GM12891 (cell line): Measurements from ENCODE around the gene PANK2.
"Not testable (repeated sequence)": the region's sequence is repeated elsewhere in the genome, so short reads cannot be mapped to it uniquely, and the experiment has no call there.

Experiments
- DNase-seq: peaks from one replicate; pipeline ENCODE4 v3.0.0; 2011; ENCODE audit warnings: low spot score; ENCODE audit not compliant: insufficient read length
- FAIRE-seq: peaks from 2 replicates; lab custom pipeline; 2011; peaks lifted over from hg19 to GRCh38; lab: Jason Lieb, UNC
- PAX5 ChIP-seq: IDR thresholded peaks from 2 replicates; pipeline ENCODE4 v1.6.1; 2011; ENCODE audit warnings: low read length, moderate library complexity, mild to moderate bottlenecking; ENCODE audit not compliant: insufficient read depth, severe bottlenecking
- POLR2A ChIP-seq: IDR thresholded peaks from 2 replicates; pipeline ENCODE4 v1.6.1; 2011; ENCODE audit warnings: low read depth, low read length, control low read depth
- POLR2AphosphoS5 ChIP-seq: IDR thresholded peaks from 2 replicates; pipeline ENCODE4 v1.6.1; 2011; ENCODE audit warnings: low read depth, low read length, control low read depth
- POU2F2 ChIP-seq: IDR thresholded peaks from 2 replicates; pipeline ENCODE4 v1.6.1; 2011; ENCODE audit warnings: low read depth, mild to moderate bottlenecking, control low read depth, low read length, moderate library complexity
- SPI1 ChIP-seq: IDR thresholded peaks from 2 replicates; pipeline ENCODE4 v1.6.1; 2011; ENCODE audit warnings: low read depth, low read length, control low read depth
- TAF1 ChIP-seq: IDR thresholded peaks from 2 replicates; pipeline ENCODE4 v1.6.1; 2011; ENCODE audit warnings: low read depth, low read length, control low read depth

The PANK2 gene

GRCh38 chr20:3934624-3935023, 45.4 kb downstream of the PANK2 start:
- TF ChIP-seq PAX5 (no peak), POU2F2 (no peak), POLR2A (no peak), SPI1 (no peak), POLR2AphosphoS5 (no peak), TAF1 (no peak)
- DNase-seq (no peak), FAIRE-seq (no peak)

DNA sequence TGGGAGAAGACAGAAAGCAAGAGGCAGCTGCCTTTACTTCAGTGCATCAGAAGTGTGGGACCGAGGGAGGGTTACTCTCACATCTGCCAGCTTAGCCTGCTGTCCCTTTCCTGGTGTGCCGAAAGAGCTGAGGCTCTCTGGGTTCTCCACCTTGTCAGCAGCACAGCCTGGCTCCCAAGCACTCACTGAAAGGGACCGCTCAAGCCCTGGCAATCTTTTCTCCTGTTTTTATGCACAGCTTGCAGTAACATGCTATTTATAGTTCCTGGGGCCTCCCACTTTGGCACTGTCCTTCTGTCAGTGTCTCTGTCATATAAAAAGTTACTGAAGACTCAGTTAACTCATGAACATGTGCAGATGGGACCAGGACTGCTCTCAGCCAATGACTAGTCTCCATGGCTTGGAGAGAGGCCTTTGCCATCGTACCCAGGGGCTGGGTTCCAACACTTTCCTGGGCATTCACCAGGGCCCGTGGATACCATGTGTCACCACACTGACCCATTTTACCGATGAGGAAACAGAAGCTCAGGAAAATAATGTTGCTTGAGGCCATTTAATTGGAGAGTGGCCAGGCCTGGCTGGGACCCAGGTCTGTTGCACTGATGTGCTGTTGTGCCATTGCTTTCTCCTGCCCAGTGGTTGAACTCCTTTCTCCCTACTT, 46.2 kb downstream of the PANK2 start:
- FAIRE-seq (no peak), DNase-seq (no peak)
- TF ChIP-seq POU2F2 (no peak), POLR2A (no peak), POLR2AphosphoS5 (no peak), SPI1 (no peak), TAF1 (no peak), PAX5 (no peak)

DNA sequence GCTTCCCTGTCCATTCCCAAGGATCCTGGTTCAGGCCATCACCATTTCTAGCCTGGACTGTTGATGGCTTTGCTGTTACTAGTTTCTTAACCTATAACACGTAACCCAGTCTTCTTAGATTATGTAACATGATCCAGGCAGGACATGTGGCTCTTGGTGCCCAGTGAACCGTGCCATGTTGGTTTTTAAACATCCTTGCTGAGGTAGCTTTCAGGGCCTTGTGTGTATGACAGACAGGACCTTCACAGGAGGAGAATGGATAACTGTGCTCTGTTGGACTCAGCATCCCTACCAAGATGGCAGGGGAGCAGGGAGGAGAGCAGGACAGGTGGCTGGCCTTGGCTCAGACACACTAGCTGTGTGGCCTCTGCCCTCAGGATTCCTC, 46.8 kb downstream of the PANK2 start:
- peak; percentile 26 for TF ChIP-seq PAX5
- no peak for TF ChIP-seq TAF1
- DNase-seq (no peak), FAIRE-seq (peak; percentile 78)

DNA sequence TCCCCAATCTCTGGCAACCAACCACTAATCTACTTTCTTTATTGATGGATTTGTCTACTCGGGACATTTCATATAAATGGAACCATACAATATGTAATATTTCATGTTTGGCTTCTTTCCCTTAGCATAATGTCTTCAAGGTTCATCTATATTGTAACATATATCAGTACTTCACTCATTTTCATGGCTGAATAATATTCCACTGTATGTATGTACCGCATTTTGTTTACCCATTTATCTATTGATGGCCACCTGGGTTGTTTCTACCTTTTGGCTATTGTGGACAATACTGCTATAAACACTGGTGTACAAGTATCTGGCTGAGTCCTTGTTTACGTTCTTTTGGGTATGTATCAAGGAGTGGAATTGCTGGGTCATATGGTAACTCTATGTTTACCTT, 48.4 kb downstream of the PANK2 start:
- DNase-seq (no peak), FAIRE-seq (peak; percentile 16)
- TF ChIP-seq SPI1 (no peak), PAX5 (no peak), POLR2AphosphoS5 (no peak), TAF1 (no peak), POLR2A (no peak), POU2F2 (no peak)

GRCh38 chr20:3940905-3941304, 51.7 kb downstream of the PANK2 start:
- no peak for TF ChIP-seq POLR2A
- TF ChIP-seq POU2F2, result no peak
- TF ChIP-seq PAX5, result no peak
- no peak for TF ChIP-seq POLR2AphosphoS5
- TF ChIP-seq SPI1, result no peak
- no peak for TF ChIP-seq TAF1
- DNase-seq, result no peak
- FAIRE-seq, result no peak

GRCh38 chr20:3946666-3947065, 57.5 kb downstream of the PANK2 start:
- not testable (repeated sequence) for FAIRE-seq, DNase-seq

DNA sequence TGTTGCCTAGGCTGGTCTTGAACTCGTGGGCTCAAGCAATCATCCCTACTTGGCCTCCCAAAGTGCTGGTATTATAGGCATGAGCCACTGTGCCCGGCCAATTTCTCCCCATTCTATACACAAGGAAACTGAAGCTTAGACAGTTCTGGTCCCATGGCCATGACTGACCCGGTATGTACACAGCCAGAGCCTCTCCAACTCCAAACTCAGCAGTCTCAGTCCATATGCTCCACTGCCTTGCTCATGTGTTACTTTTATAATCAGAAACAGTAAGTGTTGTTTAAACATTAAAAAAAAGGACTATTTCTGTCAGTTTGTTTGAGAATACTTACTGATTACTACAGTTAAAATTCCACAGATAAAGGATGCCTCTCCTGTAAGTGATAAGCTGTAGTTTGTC, 75.5 kb downstream of the PANK2 start:
- FAIRE-seq (no peak), DNase-seq (no peak)
- TF ChIP-seq TAF1 (no peak), PAX5 (no peak), POLR2AphosphoS5 (no peak), SPI1 (no peak), POLR2A (no peak), POU2F2 (no peak)

- FAIRE-seq (no peak), DNase-seq (no peak)
- TF ChIP-seq POLR2AphosphoS5 (no peak), POLR2A (no peak), TAF1 (no peak), POU2F2 (no peak), PAX5 (no peak), SPI1 (no peak)
These were observed 77.4 kb downstream of the PANK2 start for GRCh38 chr20:3966571-3966970.

- no peak for TF ChIP-seq POLR2AphosphoS5
- TF ChIP-seq TAF1, result no peak
- no peak for TF ChIP-seq PAX5
- no peak for TF ChIP-seq POU2F2
- TF ChIP-seq POLR2A, result no peak
- TF ChIP-seq SPI1, result no peak
- no peak for DNase-seq
- FAIRE-seq, result no peak
These were observed 80.8 kb downstream of the PANK2 start for GRCh38 chr20:3970016-3970415.

DNA sequence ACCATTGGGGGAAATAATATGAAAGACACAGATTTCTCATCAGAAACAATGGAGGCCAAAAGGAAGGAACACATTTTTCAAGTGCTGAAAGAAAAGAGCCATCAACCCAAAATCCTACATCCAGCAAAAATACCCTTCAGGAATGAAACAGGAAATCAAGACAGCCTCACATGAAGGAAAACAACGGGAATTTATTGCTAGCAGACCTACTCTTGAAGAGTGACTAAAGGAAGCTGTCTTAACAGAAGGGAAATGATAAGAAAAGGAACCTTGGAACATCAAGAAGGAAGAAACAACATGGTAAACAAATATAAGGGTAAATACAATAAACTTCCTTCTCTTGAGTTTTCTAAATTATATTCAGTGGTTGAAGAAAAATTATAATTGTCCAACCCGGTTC, 82.0 kb downstream of the PANK2 start:
- no peak for DNase-seq
- TF ChIP-seq PAX5 (no peak), POU2F2 (no peak), SPI1 (no peak)
- FAIRE-seq, result no peak

DNA sequence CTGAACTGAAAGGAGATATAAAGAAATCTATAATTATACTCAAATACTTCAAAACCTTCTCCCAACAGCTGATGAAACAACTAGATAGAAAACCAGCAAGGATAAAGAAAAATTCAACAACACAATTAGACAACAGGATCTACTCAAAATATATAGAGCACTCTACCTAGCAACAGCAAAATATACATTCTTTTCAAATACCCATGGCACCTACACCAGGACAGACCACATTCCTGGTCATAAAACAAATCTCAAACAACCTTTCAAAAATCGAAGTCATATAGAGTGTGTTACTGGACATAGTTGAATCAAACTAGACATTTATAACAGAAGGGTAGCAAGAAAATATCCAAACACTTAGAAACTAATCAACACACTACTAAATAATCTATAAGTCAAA, 83.0 kb downstream of the PANK2 start:
- TF ChIP-seq PAX5, result no peak
- FAIRE-seq, result no peak
- DNase-seq, result no peak

DNA sequence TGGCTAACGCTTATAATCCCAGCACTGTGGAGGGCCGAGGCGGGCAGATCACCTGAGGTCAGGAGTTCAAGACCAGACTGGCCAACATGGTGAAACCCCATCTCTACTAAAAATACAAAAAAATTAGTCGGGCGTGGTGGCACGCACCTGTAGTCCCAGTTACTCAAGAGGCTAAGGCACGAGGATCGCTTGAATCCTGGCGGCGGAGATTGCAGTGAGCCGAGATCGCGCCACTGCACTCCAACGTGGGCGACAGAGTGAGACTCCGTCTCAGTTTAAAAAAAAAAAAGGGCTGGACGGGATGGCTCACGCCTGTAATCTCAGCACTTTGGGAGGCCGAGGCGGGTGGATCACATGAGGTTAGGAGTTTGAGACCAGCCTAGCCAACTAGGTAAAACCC, 83.4 kb downstream of the PANK2 start:
- not testable (repeated sequence) for FAIRE-seq, DNase-seq
